PC-3 (cell line): ENCODE measurements around the gene ZNRF2.

Experiments used
- EZH2 ChIP-seq: fragments of 300-600 bp; sonication (generic); IDR thresholded peaks from one replicate; pipeline ENCODE4 v1.6.1; 2017; ENCODE audit warnings: antibody characterized with exemption, mild to moderate bottlenecking, low read length; ENCODE audit not compliant: unreplicated experiment
- EZH2phosphoT487 ChIP-seq: fragments of 300-600 bp; sonication (generic); IDR thresholded peaks from 2 replicates; pipeline ENCODE4 v1.6.1; 2018; ENCODE audit warnings: mild to moderate bottlenecking, antibody characterized with exemption, low read length, borderline replicate concordance
- TF ChIP-seq, protein P1 (sequence below): fragments of 300-600 bp; sonication (generic); conservative IDR thresholded peaks from 2 replicates; pipeline ENCODE4 v1.5.1; 2017; ENCODE audit warnings: antibody characterized with exemption, low read depth, mild to moderate bottlenecking, low read length

DNA sequence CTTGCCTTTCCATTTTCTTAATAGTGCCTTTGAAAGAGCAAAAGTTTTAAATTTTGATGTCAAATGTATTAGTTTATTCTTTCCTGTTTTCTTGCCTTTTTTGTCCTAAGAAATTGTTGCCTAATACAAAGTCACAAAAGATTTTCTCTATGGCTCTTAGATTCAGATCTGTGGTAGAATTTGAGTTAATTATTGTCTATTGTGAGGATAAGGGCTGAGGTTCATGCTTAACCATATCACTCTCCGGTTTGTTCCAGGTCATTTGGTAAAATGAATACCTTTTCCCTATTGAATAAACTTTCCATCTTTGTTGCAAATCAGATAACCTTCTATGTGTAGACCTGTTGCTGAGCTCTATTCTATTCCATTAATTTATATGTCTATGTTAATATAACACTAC lies 98.2 kb downstream of the ZNRF2 start:
- TF ChIP-seq, protein P1, sequence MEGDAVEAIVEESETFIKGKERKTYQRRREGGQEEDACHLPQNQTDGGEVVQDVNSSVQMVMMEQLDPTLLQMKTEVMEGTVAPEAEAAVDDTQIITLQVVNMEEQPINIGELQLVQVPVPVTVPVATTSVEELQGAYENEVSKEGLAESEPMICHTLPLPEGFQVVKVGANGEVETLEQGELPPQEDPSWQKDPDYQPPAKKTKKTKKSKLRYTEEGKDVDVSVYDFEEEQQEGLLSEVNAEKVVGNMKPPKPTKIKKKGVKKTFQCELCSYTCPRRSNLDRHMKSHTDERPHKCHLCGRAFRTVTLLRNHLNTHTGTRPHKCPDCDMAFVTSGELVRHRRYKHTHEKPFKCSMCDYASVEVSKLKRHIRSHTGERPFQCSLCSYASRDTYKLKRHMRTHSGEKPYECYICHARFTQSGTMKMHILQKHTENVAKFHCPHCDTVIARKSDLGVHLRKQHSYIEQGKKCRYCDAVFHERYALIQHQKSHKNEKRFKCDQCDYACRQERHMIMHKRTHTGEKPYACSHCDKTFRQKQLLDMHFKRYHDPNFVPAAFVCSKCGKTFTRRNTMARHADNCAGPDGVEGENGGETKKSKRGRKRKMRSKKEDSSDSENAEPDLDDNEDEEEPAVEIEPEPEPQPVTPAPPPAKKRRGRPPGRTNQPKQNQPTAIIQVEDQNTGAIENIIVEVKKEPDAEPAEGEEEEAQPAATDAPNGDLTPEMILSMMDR, result no peak
- no peak for TF ChIP-seq EZH2phosphoT487
- no peak for TF ChIP-seq EZH2
